HG02970 (cell line): ENCODE results near the gene CDK18.

Experiments used
- ATAC-seq: cut with Tn5 transposase; IDR thresholded peaks from one replicate; pipeline ENCODE4 v1.9.1; 2021; ENCODE audit warnings: mild to moderate bottlenecking, moderate library complexity, moderate number of reproducible peaks; ENCODE audit not compliant: unreplicated experiment, low FRiP score

The CDK18 gene

GRCh38 chr1:205502111-205502810 is 2.2 kb upstream of the CDK18 start:
- ATAC-seq, result no peak

- no peak for ATAC-seq
These were observed 1.5 kb upstream of the CDK18 start for GRCh38 chr1:205502992-205503391.

GRCh38 chr1:205505076-205505729 is 734 bp downstream of the CDK18 start:
- no peak for ATAC-seq

- no peak for ATAC-seq
These were observed 1.3 kb downstream of the CDK18 start for GRCh38 chr1:205505791-205506190.

DNA sequence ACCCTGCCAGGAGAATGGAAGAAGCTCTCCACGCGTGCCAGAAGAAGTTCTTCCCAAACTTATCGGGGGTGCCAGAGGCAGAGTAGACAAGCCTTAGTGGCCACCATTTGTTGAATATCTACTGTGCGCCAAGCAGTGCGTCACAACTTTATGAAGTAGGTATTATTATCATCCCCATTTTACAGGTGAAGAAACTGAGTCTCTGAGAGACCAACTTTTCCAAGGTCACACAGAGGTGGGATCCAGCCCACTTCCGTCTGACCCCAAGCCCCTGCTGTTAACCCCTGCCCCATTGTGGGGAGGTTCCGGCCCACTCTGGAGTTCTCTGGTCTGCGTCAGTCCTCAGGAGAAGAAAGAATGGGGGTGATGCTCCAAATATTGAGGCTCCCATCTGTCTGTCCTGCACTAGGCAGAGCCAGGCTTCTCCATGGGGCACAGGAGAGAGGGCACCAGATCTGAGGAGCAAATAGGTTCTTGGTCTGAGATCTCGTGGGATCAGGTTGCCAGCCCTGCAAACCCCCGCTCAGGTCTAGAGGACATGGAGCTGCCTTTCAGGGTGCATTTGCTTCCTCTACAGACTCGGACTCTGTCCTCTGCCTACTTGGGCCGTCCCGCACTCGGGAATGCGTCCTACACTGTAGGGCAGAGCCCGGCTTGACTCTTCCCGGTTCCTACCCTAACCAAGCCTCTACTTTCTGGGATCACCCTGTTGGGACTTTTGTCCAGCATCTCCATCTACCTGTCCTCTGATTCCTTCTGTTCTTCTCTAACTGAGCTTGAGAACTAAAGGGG is 2.1 kb downstream of the CDK18 start:
- no peak for ATAC-seq

- no peak for ATAC-seq
These were observed 3.8 kb downstream of the CDK18 start for GRCh38 chr1:205508227-205508714.

GRCh38 chr1:205510308-205510950 is 6.0 kb downstream of the CDK18 start:
- no peak for ATAC-seq

- no peak for ATAC-seq
These were observed 6.5 kb downstream of the CDK18 start for GRCh38 chr1:205510951-205511330.

GRCh38 chr1:205512059-205513045 is 7.9 kb downstream of the CDK18 start:
- no peak for ATAC-seq

GRCh38 chr1:205513774-205514173 is 9.3 kb downstream of the CDK18 start:
- ATAC-seq, result no peak

DNA sequence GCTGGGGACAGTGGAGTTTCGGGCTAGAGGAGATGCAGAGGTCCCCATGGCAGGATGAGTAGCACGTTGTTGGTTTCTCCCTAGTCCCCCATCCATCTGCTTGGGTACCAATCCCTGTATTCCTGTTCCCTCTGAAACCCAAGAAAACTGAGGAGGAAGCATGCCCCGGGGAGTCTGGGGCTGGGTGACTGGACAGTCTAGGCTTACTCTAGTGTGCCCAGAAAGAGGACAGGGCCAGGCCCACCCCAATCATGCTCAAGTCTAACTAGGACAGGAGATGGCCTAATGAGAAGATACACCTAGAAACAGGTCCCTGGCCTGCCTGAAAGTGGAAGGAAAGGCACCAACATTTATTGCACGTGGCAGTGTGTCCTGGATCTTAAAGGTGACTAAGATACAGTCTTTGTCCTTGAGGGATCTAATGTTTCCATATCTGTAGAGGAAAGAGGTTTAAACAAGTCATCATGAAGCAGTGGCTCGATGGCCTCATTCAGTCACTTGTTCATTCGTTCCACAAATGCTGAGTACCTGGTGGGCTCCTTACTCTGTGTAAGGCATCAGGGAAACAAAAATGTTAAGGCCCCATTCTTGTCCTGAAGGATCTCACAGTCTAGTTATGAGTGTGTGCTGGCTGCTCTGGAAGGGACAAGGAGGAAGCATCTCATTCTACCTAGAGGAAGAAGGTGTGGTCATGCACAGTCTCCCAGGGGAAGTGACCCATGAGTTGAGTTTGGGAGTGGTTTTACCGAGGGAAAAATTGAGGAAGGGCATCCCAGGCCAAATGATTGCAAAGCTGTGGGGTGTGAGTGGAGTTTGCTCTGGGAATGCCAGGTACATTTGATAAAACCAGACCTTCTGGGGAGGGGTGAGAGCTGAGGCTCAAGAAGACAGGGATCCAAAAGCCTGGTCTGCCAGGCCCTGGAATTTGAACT is 10.0 kb downstream of the CDK18 start:
- no peak for ATAC-seq

- no peak for ATAC-seq
These were observed 11.3 kb downstream of the CDK18 start for GRCh38 chr1:205515781-205516253.

GRCh38 chr1:205516362-205516761 is 11.9 kb downstream of the CDK18 start:
- ATAC-seq, result no peak

- no peak for ATAC-seq
These were observed 12.8 kb downstream of the CDK18 start for GRCh38 chr1:205517288-205517687.

DNA sequence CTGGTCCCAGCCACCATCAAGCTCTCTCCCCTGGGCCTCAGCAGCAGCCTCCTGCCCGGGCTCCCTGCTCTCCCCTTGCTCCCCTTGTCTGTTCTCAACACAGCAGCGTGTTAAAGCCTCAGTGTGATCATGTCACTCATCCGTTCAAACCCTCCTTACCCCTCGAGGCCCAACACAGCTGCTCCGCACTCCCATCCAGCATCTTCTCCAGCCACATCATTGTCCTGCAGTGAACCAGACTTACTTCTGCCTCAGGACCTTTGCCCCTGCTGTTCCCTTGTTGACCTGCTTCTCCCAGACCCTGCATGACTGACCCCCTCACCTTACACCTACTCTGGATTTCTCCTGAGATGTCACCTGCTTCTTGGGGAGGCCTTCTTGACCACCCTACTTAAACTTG is 13.3 kb downstream of the CDK18 start:
- ATAC-seq, result no peak

- ATAC-seq, result no peak
These were observed 14.4 kb downstream of the CDK18 start for GRCh38 chr1:205518661-205519540.

GRCh38 chr1:205519541-205520131 is 15.2 kb downstream of the CDK18 start:
- no peak for ATAC-seq
